ENCODE measurements around the gene TEX51.

DNA sequence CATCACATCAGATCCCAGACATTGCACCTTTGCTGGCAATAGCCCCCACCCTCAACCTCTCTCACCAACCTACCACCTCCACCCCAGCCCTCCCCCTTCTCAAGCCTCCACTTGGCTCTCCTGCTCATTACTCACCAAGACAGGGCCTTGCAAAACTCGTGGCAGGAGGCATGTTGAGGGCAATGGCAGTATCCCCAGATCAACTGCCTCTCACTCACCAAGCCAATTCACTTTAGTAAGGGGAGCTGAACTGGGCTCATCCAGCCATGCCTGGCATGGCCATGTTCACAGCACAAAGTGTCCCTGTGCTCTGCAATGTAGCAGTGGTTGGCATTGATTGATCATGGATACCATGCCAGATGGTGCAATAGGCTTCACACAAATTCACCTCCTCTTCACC is 46.3 kb upstream of the TEX51 start:
- TF ChIP-seq, protein P1, sequence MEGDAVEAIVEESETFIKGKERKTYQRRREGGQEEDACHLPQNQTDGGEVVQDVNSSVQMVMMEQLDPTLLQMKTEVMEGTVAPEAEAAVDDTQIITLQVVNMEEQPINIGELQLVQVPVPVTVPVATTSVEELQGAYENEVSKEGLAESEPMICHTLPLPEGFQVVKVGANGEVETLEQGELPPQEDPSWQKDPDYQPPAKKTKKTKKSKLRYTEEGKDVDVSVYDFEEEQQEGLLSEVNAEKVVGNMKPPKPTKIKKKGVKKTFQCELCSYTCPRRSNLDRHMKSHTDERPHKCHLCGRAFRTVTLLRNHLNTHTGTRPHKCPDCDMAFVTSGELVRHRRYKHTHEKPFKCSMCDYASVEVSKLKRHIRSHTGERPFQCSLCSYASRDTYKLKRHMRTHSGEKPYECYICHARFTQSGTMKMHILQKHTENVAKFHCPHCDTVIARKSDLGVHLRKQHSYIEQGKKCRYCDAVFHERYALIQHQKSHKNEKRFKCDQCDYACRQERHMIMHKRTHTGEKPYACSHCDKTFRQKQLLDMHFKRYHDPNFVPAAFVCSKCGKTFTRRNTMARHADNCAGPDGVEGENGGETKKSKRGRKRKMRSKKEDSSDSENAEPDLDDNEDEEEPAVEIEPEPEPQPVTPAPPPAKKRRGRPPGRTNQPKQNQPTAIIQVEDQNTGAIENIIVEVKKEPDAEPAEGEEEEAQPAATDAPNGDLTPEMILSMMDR (conservative IDR thresholded peaks at IDR 0.05) = no peak
- TF ChIP-seq ZFX (IDR thresholded peaks at IDR 0.05) = no peak

All from C4-2B (cell line).